ENCODE results near the gene RNU7-1.

Gene RNU7-1

DNA sequence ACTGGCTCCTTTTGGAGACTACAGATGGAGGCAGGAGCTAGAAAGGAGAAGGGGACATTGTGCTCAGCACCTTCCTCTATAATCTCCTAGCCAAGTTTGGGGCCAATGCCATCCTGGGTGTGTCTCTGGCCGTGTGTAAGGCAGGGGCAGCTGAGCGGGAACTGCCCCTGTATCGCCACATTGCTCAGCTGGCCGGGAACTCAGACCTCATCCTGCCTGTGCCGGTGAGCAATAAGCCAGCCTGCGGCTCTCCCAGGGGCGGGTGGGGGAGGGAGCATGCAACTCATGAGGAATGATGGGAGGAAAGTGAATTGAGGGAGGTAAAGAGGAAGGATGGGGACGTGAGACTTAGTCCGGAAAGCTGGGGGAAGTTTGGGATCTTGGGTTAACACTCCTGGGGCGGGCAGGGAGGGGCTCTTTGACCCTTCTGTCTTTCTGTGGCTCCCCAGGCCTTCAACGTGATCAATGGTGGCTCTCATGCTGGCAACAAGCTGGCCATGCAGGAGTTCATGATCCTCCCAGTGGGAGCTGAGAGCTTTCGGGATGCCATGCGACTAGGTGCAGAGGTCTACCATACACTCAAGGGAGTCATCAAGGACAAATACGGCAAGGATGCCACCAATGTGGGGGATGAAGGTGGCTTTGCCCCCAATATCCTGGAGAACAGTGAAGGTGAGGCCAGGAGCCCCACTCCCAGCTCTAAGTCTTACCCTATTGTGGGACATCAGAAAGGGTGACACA, 26.0 kb upstream of the RNU7-1 start:
- DNase-seq (ENCODE audit: low read depth in 2 of 2, low spot score in 1 of 2), result no peak

DNA sequence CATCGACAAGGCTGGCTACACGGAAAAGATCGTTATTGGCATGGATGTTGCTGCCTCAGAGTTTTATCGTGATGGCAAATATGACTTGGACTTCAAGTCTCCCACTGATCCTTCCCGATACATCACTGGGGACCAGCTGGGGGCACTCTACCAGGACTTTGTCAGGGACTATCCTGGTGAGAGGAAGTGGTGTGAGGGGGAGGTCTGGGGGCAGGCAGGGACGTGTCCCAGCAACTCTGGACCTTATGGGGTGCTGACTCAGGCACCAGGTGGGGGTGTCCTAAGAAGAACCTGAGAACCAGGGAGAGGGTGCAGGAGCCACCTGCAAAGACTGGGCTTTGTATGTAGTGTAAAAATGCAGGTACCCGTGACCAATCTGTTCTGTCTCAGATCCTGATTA, 24.0 kb upstream of the RNU7-1 start:
- DNase-seq (ENCODE audit: low read depth in 2 of 2, low spot score in 1 of 2), result no peak

DNA sequence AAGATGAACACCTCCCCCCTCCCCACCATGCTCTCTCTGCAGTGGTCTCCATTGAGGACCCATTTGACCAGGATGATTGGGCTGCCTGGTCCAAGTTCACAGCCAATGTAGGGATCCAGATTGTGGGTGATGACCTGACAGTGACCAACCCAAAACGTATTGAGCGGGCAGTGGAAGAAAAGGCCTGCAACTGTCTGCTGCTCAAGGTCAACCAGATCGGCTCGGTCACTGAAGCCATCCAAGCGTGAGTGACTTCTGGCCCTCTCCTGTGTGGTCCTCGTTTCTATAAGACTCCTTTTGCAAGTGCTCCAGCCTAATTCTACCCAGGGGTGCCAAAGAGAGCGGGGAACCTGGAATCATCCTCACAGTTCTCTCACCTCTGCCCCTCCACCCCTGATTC, 22.1 kb upstream of the RNU7-1 start:
- no peak for DNase-seq (ENCODE audit: low read depth in 2 of 2, low spot score in 1 of 2)

DNA sequence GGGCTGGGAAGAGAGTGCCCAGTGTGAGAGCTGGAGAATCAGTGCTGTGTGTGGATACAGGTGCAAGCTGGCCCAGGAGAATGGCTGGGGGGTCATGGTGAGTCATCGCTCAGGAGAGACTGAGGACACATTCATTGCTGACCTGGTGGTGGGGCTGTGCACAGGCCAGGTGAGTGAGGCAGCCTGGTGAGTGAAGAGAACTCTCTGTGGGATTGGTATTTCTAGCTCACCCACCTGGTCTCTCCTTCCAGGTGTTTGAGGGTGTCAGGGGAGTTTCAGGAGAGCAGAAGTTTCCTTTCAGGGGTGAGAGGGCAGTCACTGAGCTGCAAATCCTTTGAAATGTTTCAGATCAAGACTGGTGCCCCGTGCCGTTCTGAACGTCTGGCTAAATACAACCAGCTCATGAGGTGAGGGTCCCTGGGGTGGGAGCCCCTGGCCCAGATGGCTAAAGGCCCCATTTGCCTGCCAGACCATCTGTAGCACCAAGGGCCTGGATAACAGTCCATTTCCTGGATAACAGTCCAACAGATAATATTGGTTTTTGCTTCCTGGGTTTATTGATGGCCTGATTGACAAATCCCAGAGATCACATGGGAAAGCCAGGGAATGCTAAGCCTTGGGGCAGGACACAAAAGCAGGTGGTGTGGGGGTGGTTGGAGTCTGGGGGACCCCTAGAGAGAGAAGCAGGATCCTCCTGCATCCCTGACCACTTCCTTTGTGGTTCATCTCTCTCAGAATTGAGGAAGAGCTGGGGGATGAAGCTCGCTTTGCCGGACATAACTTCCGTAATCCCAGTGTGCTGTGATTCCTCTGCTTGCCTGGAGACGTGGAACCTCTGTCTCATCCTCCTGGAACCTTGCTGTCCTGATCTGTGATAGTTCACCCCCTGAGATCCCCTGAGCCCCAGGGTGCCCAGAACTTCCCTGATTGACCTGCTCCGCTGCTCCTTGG, 21.3 kb upstream of the RNU7-1 start:
- DNase-seq (ENCODE audit: low read depth in 2 of 2, low spot score in 1 of 2), result no peak

DNA sequence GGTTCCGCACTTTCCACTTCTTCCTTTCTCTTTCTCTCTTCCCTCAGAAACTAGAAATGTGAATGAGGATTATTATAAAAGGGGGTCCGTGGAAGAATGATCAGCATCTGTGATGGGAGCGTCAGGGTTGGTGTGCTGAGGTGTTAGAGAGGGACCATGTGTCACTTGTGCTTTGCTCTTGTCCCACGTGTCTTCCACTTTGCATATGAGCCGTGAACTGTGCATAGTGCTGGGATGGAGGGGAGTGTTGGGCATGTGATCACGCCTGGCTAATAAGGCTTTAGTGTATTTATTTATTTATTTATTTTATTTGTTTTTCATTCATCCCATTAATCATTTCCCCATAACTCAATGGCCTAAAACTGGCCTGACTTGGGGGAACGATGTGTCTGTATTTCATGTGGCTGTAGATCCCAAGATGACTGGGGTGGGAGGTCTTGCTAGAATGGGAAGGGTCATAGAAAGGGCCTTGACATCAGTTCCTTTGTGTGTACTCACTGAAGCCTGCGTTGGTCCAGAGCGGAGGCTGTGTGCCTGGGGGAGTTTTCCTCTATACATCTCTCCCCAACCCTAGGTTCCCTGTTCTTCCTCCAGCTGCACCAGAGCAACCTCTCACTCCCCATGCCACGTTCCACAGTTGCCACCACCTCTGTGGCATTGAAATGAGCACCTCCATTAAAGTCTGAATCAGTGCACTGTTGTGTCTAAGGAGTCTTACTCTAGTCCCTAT, 20.4 kb upstream of the RNU7-1 start:
- DNase-seq (ENCODE audit: low read depth in 2 of 2, low spot score in 1 of 2), result no peak

DNA sequence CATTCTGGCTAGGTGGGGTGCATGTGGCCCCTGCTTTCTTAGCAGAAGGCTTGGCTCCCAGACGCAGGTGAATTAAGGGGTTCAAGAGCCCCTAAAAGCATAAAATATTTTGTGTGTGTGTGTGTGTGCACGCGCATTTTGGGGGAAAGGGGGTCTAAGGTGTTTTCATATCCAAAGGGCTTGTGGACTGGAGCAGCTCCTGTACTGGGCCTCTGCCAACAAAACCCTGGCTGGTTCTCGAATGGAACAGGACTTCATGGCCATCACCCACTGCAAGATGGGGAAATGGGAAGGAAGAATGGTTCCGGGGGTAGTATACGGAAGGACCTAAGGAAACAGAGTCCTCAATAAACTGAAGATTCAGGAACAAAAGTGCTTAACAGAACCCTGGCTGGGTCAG, 19.8 kb upstream of the RNU7-1 start:
- no peak for DNase-seq (ENCODE audit: low read depth in 2 of 2, low spot score in 1 of 2)

DNA sequence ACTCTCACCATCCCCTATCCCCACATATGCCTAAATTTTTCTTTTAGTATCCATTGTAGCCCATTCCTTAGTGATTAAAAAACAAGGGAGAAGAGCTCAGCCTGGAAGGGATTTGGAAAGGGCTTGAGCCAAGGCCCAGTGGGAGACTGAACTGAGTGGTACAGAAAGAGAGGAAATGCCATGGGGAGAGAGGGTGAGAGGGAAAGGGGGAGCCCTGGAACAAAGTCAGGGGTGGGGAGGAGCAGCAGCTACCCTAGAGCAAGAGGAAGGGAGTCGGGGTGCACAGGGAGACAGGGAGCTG, 18.4 kb upstream of the RNU7-1 start:
- no peak for DNase-seq (ENCODE audit: low read depth in 2 of 2, low spot score in 1 of 2)

DNA sequence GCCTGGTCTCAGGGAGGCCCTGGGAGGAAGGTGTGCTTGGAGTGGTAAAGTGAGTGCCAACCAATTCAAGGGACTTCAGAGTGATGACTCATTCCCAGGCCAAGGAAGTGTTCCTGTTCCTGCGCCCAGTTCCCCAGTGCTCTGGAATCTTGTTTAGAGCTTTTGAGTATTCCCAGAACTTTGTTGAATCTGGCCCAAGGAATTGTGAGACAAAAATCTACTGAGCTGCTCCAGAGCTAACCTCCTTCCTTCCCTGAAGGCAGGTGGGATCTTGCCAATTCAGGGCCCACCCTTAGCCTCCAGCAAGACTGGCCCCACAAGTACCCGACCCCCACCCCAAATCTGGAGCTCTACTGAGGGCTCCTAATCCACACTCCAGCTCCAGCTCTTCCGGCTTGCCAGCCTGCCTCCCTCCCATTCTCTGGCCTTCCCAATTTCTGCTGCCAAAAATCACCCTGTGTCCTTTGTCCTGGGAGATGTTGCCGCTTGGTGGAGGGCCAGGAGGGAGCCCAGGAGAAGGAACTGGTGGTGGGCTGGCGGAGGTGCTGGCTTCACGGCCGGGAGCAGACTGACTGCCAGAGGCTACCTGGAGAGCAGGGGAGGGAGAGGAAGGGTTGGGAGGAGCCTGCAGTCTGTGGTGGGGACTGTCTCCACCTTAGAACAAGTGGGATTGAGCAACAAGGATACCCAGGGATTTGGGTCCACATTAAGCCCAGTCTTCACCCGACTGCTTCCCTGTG, 17.9 kb upstream of the RNU7-1 start:
- DNase-seq (ENCODE audit: low read depth in 2 of 2, low spot score in 1 of 2), result no peak

DNA sequence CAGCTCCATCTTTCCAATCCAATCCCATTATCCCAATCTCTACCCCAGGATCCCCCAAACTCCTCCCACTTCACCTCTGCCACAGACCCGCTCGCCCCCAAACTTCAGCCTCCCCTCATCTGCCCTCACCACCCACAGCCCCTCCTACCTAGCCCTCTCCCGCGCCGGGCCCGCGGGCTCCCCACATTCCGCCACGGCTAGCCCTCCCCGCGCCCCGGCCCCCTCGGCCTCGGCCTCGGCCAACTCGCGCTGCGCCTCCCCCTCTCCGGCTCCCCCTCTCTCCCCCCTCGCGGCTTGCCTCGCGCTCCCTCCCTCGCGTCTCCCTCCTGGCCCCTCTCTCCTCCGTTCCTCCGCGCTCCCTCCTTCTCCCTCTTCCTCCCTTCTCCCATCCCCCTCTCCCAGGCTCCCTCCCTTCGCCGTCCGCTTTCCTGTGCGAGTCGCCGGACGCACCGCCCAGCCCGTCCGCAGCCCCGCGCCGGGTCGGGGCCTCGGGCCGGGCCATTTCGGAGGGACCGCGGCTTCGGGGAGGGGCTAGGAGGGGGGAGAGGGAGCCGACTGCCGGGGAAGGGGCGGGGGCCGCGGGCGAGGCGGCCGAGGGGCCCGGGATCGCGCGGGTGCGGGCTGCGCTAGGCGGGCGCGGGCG, 16.1 kb upstream of the RNU7-1 start, which contains the start of gene ATN1:
Gene ATN1 (plus strand): TSS at position 581 of the 643 bp plus-strand sequence. CDS start 6,043 bp downstream, outside the sequence.
- peak in 1 of 2 donors; percentile 22 for DNase-seq (ENCODE audit: low read depth in 2 of 2, low spot score in 1 of 2)

DNA sequence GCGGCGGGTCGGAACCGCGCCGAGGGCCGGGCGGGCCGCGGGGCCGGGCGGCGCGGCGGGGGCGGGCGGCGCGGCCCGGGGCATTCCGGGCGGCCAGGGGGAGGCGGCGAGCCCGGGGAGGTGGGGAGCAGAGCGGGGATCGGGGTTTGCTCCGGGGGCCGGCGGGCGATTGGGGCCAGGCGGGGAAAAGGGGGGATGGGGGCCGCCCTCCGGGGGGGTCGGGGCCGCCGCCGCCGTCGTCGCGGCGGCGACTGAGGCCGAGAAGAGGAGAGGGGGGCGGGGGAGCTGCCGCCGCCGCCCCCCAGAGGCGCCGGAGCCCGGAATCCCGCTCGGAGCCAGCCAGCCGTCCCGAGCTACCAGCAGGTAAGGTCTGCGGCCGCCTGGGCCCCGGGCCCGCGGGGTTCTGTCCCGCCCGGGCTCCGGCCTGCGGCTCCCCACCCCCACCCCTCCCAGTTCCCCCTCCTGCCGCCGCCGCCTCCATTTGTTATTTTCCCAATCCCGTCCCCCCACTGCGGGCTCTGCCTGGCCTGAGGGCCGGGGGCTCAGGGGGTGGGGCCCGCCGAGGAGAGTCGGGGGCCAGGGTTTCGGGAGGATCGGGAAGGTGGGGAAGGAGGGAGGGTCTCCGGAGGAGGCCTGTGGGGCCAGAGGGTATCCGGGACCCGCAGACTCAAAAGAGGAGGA, 15.5 kb upstream of the RNU7-1 start:
- no peak for DNase-seq (ENCODE audit: low read depth in 2 of 2, low spot score in 1 of 2)

DNA sequence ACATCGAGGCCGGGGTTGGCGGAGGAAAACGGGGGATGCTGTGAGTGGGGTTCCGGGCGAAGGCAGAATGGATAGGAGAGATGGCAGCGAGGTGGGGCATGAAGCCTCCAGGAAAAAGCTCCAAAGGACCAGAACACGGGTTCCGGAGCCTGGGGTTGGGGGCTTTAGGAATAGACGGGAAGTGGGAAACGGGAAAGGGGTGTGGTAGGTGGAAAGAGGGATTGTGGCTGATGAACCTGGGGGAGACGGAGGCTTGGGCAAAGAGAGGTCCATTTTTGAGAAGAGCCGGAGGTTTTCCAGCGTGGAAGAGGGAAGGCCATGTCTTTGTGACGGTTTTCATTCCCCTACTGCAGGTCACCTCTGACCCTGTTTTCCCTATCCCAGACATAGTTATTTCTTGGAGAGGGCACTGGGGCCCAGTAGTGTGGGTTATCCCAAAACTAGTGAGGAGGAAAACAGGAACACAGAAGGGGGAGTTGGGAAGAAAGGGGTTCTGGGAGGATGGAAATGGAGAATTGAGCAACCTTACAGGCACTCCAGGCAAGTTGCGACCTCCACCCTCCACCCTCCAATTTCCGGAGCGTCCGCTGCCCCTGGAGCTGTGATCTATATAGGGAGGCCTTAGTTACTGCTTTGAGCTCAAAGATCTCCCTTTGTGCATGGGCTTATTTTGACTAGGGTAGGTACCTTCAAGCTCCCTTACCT, 14.8 kb upstream of the RNU7-1 start:
- no peak for DNase-seq (ENCODE audit: low read depth in 2 of 2, low spot score in 1 of 2)

DNA sequence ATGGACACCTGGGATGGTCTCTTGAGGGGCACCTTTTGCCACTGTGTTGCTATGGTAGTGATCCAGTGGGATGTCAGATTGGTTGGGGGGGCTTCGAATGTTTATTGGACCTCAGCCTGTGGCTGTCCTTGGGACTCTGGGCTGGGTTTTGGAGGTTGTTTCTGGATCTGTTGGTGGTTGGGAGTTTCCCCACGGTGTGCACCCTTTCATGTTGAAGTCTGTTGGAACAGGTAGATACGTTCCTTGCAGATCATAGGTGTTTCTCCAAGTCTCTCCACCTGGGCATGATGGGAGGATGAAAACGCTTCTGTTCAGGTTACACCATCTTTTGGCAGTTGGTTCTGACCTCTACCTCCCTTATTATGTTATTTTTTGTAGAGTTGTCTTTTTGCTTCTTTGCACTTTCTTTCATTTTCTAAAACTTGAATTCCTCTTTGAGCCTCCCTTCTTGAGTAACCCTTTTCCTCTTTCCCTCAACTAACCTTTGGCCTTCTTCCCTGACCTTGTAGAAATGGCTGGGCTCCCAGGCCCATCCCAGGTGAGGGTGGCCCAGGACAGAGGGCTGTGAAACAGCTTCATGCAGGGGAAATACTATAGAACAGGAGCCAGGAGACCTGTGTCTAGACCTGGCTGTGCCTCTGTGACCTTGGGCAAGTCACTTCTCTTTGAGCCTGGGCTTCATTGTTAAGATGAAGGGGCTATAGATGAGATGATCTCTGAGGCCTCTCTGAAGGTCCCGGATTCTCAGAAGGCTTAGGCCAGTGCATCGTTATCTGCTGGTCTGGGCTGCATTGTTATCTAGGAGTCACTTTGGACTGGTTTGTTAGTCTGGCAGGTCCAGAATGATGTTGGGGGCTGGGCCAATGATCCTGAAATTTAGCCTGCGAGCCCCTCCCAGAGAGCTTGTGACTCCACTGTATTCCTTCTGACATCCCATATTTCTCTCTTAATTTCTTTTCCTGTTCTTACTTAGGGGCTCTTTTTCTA, 13.9 kb upstream of the RNU7-1 start:
- no peak for DNase-seq (ENCODE audit: low read depth in 2 of 2, low spot score in 1 of 2)

DNA sequence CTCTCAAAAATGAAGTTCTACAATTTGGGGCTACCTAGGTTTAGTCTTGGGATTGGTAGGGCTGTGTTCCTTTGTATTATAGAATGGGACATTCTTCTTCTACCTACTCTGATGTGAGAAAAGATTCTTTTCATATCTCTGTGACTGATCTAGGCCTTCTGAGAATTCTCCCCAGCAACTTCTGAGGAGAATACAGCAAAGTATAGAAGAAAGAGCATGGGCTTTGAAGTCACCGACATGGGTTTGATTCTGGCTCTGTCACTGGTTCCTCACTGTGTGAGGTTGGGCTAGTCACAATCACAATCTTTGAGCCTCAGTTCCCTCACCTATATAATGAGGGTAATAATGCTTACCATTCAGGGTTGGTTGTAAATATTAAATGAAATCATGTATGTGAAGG, 10.8 kb upstream of the RNU7-1 start:
- DNase-seq (ENCODE audit: low read depth in 2 of 2, low spot score in 1 of 2), result no peak

DNA sequence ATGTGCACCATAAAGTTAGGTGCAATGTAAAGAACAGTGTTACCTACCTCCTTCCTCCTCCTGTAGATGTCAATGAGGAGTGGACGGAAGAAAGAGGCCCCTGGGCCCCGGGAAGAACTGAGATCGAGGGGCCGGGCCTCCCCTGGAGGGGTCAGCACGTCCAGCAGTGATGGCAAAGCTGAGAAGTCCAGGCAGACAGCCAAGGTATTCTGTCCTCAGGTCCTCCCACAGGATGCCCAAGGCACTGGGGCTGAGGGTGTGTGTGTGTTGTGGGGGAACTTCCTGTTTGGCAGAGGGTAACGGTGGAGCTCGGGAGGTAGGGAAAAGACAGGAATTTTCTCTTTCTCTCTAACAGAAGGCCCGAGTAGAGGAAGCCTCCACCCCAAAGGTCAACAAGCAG, 9.5 kb upstream of the RNU7-1 start:
- DNase-seq (ENCODE audit: low read depth in 2 of 2, low spot score in 1 of 2), result no peak

DNA sequence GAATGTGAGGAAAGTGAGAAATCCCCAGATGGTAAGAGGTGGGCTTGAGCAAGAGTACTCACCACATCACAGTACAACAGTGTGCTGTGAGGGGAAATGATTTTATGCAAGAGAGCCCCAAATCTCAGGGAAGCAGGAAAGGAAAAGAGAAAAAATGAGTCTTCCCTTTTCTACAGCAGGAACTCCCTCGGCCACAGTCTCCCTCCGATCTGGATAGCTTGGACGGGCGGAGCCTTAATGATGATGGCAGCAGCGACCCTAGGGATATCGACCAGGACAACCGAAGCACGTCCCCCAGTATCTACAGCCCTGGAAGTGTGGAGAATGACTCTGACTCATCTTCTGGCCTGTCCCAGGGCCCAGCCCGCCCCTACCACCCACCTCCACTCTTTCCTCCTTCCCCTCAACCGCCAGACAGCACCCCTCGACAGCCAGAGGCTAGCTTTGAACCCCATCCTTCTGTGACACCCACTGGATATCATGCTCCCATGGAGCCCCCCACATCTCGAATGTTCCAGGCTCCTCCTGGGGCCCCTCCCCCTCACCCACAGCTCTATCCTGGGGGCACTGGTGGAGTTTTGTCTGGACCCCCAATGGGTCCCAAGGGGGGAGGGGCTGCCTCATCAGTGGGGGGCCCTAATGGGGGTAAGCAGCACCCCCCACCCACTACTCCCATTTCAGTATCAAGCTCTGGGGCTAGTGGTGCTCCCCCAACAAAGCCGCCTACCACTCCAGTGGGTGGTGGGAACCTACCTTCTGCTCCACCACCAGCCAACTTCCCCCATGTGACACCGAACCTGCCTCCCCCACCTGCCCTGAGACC, 8.0 kb upstream of the RNU7-1 start:
- DNase-seq (ENCODE audit: low read depth in 2 of 2, low spot score in 1 of 2), result no peak

DNA sequence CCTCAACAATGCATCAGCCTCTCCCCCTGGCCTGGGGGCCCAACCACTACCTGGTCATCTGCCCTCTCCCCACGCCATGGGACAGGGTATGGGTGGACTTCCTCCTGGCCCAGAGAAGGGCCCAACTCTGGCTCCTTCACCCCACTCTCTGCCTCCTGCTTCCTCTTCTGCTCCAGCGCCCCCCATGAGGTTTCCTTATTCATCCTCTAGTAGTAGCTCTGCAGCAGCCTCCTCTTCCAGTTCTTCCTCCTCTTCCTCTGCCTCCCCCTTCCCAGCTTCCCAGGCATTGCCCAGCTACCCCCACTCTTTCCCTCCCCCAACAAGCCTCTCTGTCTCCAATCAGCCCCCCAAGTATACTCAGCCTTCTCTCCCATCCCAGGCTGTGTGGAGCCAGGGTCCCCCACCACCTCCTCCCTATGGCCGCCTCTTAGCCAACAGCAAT, 7.4 kb upstream of the RNU7-1 start:
- no peak for DNase-seq (ENCODE audit: low read depth in 2 of 2, low spot score in 1 of 2)

Data from stimulated activated CD8-positive, alpha-beta memory T cell treated with anti-CD3 and anti-CD28 coated beads, Interleukin-4, amount 100 ng/mL, for 4 hours (primary cell).